Aorta (tissue), 5 donors: ENCODE measurements around the gene FSD1. TPM values are rescaled to one million over a fixed set of nuclear protein-coding genes. Genes with fewer than 3 reads are reported as not detected.

Experiments
- ATAC-seq: fragments of 200-7000 bp; cut with Tn5 transposase; one replicate; pipeline ENCODE4 v1.9.1; 2022; ENCODE audit warnings: moderate library complexity; ENCODE audit not compliant: low FRiP score
- DNase-seq, 2 donors: peaks; one replicate each; pipeline ENCODE4 v3.0.0-alpha.2; 2020
- H3K27ac ChIP-seq, 2 donors: one replicate each; pipeline ENCODE4 v1.5.1; 2013; ENCODE audit warnings: low read length in 2 of 2, mild to moderate bottlenecking in 2 of 2, moderate library complexity in 2 of 2, control low read depth in 1 of 2, inconsistent platforms in 1 of 2, low read depth in 1 of 2
- H3K27me3 ChIP-seq, 2 donors: one replicate each; pipeline ENCODE4 v1.6.1; 2013; ENCODE audit warnings: control low read depth in 1 of 2, low read length in 1 of 2, mild to moderate bottlenecking in 1 of 2, moderate library complexity in 1 of 2; ENCODE audit not compliant: insufficient read depth in 2 of 2, control insufficient read depth in 1 of 2
- H3K36me3 ChIP-seq, 2 donors: one replicate each; pipeline ENCODE4 v1.6.1; 2013; ENCODE audit warnings: control low read depth in 1 of 2, low read length in 1 of 2, mild to moderate bottlenecking in 1 of 2; ENCODE audit not compliant: insufficient read depth in 2 of 2, control insufficient read depth in 1 of 2
- H3K4me1 ChIP-seq, 2 donors: one replicate each; pipeline ENCODE4 v1.6.1; 2013; ENCODE audit warnings: low read length in 2 of 2, control low read depth in 1 of 2, mild to moderate bottlenecking in 1 of 2, moderate library complexity in 1 of 2; ENCODE audit not compliant: insufficient read depth in 2 of 2, control insufficient read depth in 1 of 2
- H3K4me3 ChIP-seq, 2 donors: one replicate each; pipeline ENCODE4 v1.5.1; 2013; ENCODE audit warnings: low read length in 2 of 2, control low read depth in 1 of 2, mild to moderate bottlenecking in 1 of 2
- H3K9me3 ChIP-seq: one replicate; pipeline ENCODE4 v1.6.1; 2013; ENCODE audit warnings: mild to moderate bottlenecking, low read length; ENCODE audit not compliant: control insufficient read depth
- WGBS, 2 donors: extraction: QIAGEN DNeasy Blood & Tissue Kit; methylation state at CpG; one replicate each; pipeline ENCODE4 v1.1.7; 2013; 5-methylcytosine and 5-hydroxymethylcytosine counted together
- intact Hi-C, 2 donors: fragments of 100-400 bp; cut with DNase I; formaldehyde crosslinking; loops; one replicate each; pipeline versions ENCODE4 v1.14.2 to v1.15.0; 2022
- polyA plus RNA-seq, 2 donors: library from polyadenylated mRNA; stranded (reverse); fragments of 200-250 nt; gene quantifications; one replicate each; pipeline ENCODE4 v1.2.3, GENCODE V29; 2013
- total RNA-seq, 2 donors: library from RNA; stranded (reverse); fragmentation: NEBNext Ultra II Directional; extraction: Animal tissue kit (Norgen Biotek cat#: 25700); gene quantifications; one replicate each; pipeline ENCODE4 v1.2.1, GENCODE V29; 2021
- donor health status: healthy with polysubstance abuse.
- donor health status: Bipolar disorder and iron deficiency.
- donor health status: DM: no; HTN: no; CAD: no.
- donor health status: DM: no; HTN: no; CAD: no.
- donor health status: DM: yes; HTN: yes; CAD: no.

FSD1 gene
- total and polyA plus RNA-seq, 4 donors = 0.84 TPM; not detected in 3

GRCh38 chr19:4357095-4357797 is 52.8 kb downstream of the FSD1 start:
- peaks cover 0 to 3% of the 10 kb centered on the region in 2 donors for H3K36me3 ChIP-seq
- no peaks in the 10 kb centered on the region for H3K9me3 ChIP-seq
- H3K27ac ChIP-seq = no peak overlapping the region
- no peak overlapping the region for H3K4me3 ChIP-seq
- H3K27me3 ChIP-seq = no peaks in the 10 kb centered on the region
- H3K4me1 ChIP-seq = no peaks in the 10 kb centered on the region
- intact Hi-C loops = no loop called here
- DNase-seq (no peak), ATAC-seq (no peak)
- WGBS, 2 donors = 77 to 79% methylated on average over 22 to 23 of the region's 23 CpGs

DNA sequence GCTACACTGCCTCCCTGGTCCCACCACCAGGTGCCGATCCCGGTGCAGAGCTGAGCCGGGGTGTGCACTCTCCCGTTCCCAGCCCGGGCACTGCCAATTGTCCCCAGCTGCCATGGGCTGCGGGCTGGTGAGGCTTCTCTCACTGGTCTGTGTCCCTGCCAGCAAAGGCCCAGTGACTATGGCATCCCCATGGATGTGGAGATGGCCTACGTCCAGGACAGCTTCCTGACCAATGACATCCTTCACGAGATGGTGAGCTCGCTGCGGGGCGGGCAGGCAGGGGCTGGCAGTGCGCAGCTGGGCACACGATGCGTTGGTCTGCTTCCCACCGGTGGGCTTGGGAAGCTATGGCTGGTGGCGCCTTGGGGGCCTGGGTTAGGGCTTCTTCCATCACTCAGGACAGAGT is 53.5 kb downstream of the FSD1 start:
- no peak overlapping the region for H3K27ac ChIP-seq

DNA sequence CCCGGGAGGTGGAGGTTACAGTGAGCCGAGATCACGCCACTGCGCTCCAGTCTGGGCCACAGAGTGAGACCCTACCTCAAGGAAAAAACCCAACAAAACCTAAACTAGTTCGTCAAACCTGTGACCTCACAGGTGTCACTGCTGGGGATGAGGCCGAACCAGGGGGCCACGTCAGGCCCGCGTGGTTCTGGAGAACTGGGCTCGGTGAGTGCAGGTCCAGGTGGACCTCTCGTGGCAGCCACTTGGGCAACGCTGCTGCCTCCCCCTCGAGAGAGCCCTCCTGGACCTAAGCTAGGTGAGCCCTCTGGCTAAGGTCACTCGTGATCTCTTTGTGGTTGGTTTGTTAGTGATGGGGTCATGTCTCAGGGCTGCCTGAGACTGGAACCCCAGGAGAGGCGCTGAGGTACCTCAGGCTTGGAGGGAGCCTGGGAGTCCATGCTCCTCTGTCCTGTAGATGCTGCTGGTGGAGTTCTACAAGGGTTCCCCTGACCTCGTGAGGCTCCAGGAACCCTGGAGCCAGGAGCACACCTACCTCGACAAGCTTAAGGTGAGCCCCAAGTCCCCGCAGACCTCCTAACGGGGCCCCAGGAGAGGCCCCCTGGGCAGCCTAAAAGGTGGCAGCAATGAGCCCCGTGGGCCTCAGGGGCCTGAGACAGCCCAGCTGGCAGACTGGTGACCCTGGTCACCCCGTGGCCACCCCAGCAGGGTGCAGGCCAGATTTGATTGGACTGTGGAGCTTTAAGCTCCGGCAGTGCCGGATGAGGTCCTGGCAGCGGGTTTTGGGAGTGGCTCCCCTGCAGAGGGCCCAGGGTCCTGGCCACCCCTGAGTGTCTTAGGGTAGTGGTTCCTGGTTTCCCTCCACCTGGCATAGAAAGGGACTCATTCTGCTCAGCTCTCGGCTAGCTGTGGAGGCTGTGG is 54.6 kb downstream of the FSD1 start:
- intact Hi-C loops = no loop called here
- Histone ChIP-seq H3K27me3 (no peaks in the 10 kb centered on the region), H3K36me3 (peaks cover 0 to 5% of the 10 kb centered on the region in 2 donors), H3K9me3 (no peaks in the 10 kb centered on the region), H3K4me3 (no peak overlapping the region), H3K27ac (no peak overlapping the region), H3K4me1 (no peaks in the 10 kb centered on the region)
- DNase-seq (no peak), ATAC-seq (no peak)
- WGBS, 2 donors = 85 to 87% methylated on average over 24 to 25 of the region's 25 CpGs

More for the DNA sequence above, 53.5 kb downstream of the FSD1 start:
- intact Hi-C loops = no loop called here
- H3K4me3 ChIP-seq = no peak overlapping the region
- DNase-seq = no peak
- ATAC-seq = no peak
- WGBS, 2 donors = 85% methylated on average over 16 of the region's 16 CpGs
- peaks cover 0 to 3% of the 10 kb centered on the region in 2 donors for H3K36me3 ChIP-seq
- no peaks in the 10 kb centered on the region for H3K9me3 ChIP-seq
- H3K4me1 ChIP-seq = no peaks in the 10 kb centered on the region
- H3K27me3 ChIP-seq = no peaks in the 10 kb centered on the region

DNA sequence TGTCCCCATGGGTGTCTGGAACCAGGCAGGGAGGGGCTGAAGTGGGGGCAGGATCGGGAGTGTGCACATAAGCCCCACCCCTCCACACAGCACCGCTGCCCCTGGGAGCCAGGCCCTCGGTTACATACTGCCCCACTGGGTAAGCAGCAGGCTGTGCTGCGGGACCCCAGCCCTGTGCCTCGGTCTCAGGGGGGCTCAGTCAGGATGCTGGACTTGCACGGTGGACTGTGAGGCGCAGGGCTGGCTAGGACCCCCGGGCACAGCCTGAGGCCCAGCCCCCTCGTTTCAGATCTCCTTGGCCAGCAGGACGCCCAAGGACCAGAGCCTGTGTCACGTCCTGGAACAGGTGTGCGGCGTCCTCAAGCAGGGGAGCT is 55.2 kb downstream of the FSD1 start:
- Histone ChIP-seq H3K27me3 (no peaks in the 10 kb centered on the region), H3K9me3 (no peaks in the 10 kb centered on the region), H3K4me1 (no peaks in the 10 kb centered on the region), H3K36me3 (peaks cover 0 to 5% of the 10 kb centered on the region in 2 donors), H3K27ac (no peak overlapping the region), H3K4me3 (no peak overlapping the region)
- ATAC-seq (no peak), DNase-seq (no peak)
- intact Hi-C loops = no loop called here
- 78 to 79% methylated on average over 13 of the region's 13 CpGs for WGBS, 2 donors

DNA sequence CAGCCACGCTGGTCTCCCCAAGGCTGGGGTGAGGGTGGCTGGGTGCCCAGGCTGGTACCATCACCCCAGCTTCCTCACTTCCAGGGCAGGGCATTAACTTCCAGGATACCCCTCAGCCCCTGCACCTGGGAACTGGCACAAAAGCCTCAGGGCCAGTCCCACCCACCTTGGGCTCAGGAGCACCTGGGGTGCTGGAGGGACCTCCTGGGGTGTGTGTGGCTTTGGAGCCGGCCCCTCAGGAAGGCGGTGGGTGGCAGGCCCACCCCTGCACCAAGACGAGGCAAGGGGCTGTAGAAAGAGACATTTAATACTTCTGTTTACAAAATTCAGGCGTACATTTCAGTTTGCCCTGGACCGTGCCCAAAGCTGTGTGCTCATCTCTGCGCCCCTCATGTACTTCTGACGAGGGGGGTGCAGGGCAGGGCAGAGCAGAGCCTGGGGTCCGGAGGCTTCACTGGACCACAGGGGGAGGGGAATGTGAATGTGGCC is 55.7 kb downstream of the FSD1 start:
- no peak overlapping the region for H3K27ac ChIP-seq
- intact Hi-C loops = no loop called here
- ATAC-seq = no peak

DNA sequence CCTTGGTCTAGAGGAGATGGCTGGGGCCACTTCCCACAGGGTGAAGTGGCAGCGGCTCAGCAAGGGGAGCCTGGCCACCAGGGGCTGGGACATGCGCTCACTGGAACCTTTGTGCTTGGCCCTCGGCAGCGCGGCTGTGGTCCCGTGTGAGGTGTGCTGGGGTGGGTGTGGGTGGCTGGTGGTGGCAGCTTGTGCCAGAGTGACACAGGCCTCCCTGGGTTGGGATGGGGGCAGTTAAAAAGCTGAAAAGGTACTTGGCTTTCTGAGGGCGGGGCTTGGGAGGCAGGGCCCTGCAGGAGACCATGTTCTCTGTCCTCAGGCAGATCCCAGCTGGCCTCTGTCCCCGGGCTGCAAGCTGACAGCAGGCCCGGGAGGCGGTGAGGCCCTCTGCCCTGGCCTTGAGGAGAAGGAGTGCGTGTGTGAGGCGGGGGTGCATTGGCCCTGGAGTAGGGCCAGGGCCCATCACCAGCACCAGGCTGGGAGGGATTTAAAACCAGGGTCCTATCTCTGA is 56.3 kb downstream of the FSD1 start:
- H3K27me3 ChIP-seq = no peaks in the 10 kb centered on the region
- H3K4me1 ChIP-seq = no peaks in the 10 kb centered on the region
- peaks cover 0 to 5% of the 10 kb centered on the region in 2 donors for H3K36me3 ChIP-seq
- ATAC-seq = no peak
- intact Hi-C loops = no loop called here
- no peak for DNase-seq
- WGBS, 2 donors = 85 to 91% methylated on average over 11 to 12 of the region's 12 CpGs
- H3K4me3 ChIP-seq = no peak overlapping the region
- H3K9me3 ChIP-seq = no peaks in the 10 kb centered on the region
- no peak overlapping the region for H3K27ac ChIP-seq

More for the DNA sequence above, 55.7 kb downstream of the FSD1 start:
- DNase-seq = no peak
- whole genome bisulfite sequencing, 2 donors = 77 to 80% methylated on average over 9 of the region's 9 CpGs
- no peaks in the 10 kb centered on the region for H3K4me1 ChIP-seq
- H3K36me3 ChIP-seq = peaks cover 0 to 5% of the 10 kb centered on the region in 2 donors
- H3K27me3 ChIP-seq = no peaks in the 10 kb centered on the region
- no peak overlapping the region for H3K4me3 ChIP-seq
- no peaks in the 10 kb centered on the region for H3K9me3 ChIP-seq

DNA sequence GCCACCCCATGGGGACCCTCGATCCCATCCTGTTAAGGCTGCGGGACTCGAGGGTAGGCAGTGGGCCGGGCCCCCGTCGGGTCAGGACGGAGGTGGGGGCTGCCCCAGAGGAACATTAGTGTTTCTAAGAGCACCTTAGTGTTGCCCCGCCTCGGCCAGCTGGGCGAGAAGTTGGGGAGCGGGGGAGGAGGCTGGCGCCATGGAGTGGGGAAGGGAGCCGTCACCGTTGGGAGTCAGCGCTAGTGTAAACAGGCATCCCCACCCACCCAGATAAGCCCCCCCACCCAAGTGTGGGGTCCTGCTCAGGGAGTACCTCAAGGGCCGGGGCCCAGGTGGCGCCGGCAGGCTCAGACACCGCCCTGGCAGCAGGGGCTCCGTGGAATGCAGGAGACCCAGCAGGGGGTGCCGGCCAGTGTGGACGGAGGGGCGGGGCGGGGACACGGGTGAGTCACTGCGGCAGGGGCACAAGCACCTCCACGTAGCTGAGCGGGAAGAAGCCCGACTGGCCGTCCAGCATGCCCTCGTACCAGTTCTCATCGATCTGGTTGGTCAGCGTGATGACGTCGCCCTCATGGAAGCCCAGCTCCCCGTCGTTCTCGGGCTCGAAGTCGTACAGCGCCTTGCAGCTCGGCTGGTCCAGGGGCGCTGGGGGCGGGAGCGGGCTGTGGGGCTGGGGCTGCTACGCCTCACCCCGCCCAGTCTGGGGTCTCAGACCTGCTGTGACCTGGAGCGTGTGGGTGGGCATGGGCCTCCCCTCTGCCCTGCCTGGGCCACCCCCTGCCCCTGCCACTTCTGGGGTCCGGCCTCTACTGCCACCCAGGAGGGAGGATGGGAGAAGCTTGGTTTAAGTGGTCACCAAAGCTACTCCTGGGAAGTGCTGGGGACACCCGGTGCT is 57.0 kb downstream of the FSD1 start:
- no peaks in the 10 kb centered on the region for H3K27me3 ChIP-seq
- H3K4me3 ChIP-seq = no peak overlapping the region
- intact Hi-C loops = no loop called here
- no peak for ATAC-seq
- DNase-seq = no peak
- H3K9me3 ChIP-seq = no peaks in the 10 kb centered on the region
- peaks cover 0 to 5% of the 10 kb centered on the region in 2 donors for H3K36me3 ChIP-seq
- no peak overlapping the region for H3K27ac ChIP-seq
- 89 to 91% methylated on average over 41 to 50 of the region's 50 CpGs for WGBS, 2 donors
- no peaks in the 10 kb centered on the region for H3K4me1 ChIP-seq
